ENCODE measurements around the gene RAET1L.

- no peak for TF ChIP-seq POLR2AphosphoS5 (IDR thresholded peaks at IDR 0.05; ENCODE audit: insufficient read depth, low read depth, low read length)
- no peak for TF ChIP-seq CTCF (IDR thresholded peaks at IDR 0.05; ENCODE audit: extremely low read depth in 1 of 2, insufficient read depth in 1 of 2, low read depth in 1 of 2, low read length in 2 of 2)
These were observed 50.5 kb downstream of the RAET1L start for GRCh38 chr6:149974825-149975224.
